Measurements from ENCODE around the gene PGAM5. TPM values are rescaled to one million over a fixed set of nuclear protein-coding genes. Genes with fewer than 3 reads are reported as not detected.

Gene PGAM5
- total and polyA plus RNA-seq, 2 of the 4 experiments (the other 2 are of a cell fraction): 25.2 to 37.8 TPM

- no peak for TF ChIP-seq RCOR1 (IDR thresholded peaks at IDR 0.05; ENCODE audit: insufficient replicate concordance, low read length)
- TF ChIP-seq ELK1 (IDR thresholded peaks at IDR 0.05; ENCODE audit: borderline replicate concordance, low read depth, low read length): no peak
- TF ChIP-seq POLR2A (IDR thresholded peaks at IDR 0.05; ENCODE audit: low read depth, low read length): no peak
- TF ChIP-seq MAFK (IDR thresholded peaks at IDR 0.05; ENCODE audit: low read depth, low read length): no peak
- TF ChIP-seq CTCF (conservative IDR thresholded peaks at IDR 0.05; ENCODE audit: low read depth, low read length): no peak
- no peak for TF ChIP-seq SMC3 (IDR thresholded peaks at IDR 0.05; ENCODE audit: low read depth, low read length)
- TF ChIP-seq MAZ (IDR thresholded peaks at IDR 0.05; ENCODE audit: borderline replicate concordance, low read depth, low read length): no peak
- no peak for TF ChIP-seq CEBPB (IDR thresholded peaks at IDR 0.05; ENCODE audit: low read depth, low read length)
- no peak for TF ChIP-seq CHD1 (IDR thresholded peaks at IDR 0.05; ENCODE audit: low read depth, low read length)
- TF ChIP-seq USF2 (IDR thresholded peaks at IDR 0.05; ENCODE audit: low read depth, low read length): no peak
- Histone ChIP-seq H3K4ac (ENCODE audit: low read depth, low read length) (no peak overlapping the region), H2BK120ac (ENCODE audit: low read depth, low read length) (no peak overlapping the region), H3K18ac (ENCODE audit: low read depth, low read length) (no peak overlapping the region), H4K91ac (ENCODE audit: insufficient read depth, low read depth, low read length) (no peak overlapping the region), H3K79me1 (ENCODE audit: low read depth in 1 of 2, low read length in 2 of 2) (peaks cover 18 to 29% of the 10 kb centered on the region in 2 experiments), H3K56ac (ENCODE audit: extremely low read depth, insufficient read depth, low read length) (no peak overlapping the region), H3K27ac (ENCODE audit: insufficient read depth, low read length) (no peak overlapping the region), H3K4me2 (ENCODE audit: low read depth, low read length) (no peak overlapping the region), H3K4me3 (ENCODE audit: insufficient read depth, low read depth, low read length) (no peak overlapping the region), H3K4me1 (ENCODE audit: control insufficient read depth, insufficient read depth, low read length) (no peaks in the 10 kb centered on the region), H2BK5ac (ENCODE audit: low read depth, low read length, poor library complexity, severe bottlenecking) (no peak overlapping the region), H2AFZ (replicated peaks; ENCODE audit: low read length, poor library complexity) (no peak overlapping the region), H3K23ac (ENCODE audit: low read depth, low read length) (no peak overlapping the region), H3K9me1 (ENCODE audit: insufficient read depth, low read length) (no peaks in the 10 kb centered on the region), H3K27me3 (ENCODE audit: control insufficient read depth, insufficient read depth, low read length) (no peaks in the 10 kb centered on the region), H3K9me3 (ENCODE audit: control insufficient read depth, insufficient read depth, low read length) (no peaks in the 10 kb centered on the region), H2BK15ac (ENCODE audit: low read depth, low read length) (no peak overlapping the region), H4K8ac (ENCODE audit: low read depth in 2 of 2, low read length in 2 of 2) (no peak overlapping the region), H3K14ac (replicated peaks; ENCODE audit: low read depth, low read length) (no peak overlapping the region), H3K36me3 (ENCODE audit: control insufficient read depth, insufficient read depth, low read length) (peaks cover 77% of the 10 kb centered on the region), H4K20me1 (ENCODE audit: insufficient read depth, low read length) (peaks cover 36% of the 10 kb centered on the region), H4K5ac (ENCODE audit: low read depth, low read length) (no peak overlapping the region), H2AK5ac (ENCODE audit: low read depth, low read length) (no peak overlapping the region), H2BK20ac (ENCODE audit: low read depth, low read length) (no peak overlapping the region), H2AK9ac (replicated peaks; ENCODE audit: low read depth, low read length, poor library complexity) (peak overlapping the region; percentile 65), H3K9ac (ENCODE audit: low read depth, low read length) (no peak overlapping the region)
- ChIA-PET CTCF (no interaction called here), POLR2A (ENCODE audit: unreplicated experiment) (no interaction called here)
- dilution Hi-C loops (cut with HindIII; ENCODE audit: low sequenced_read_pairs, unreplicated experiment): no loop called here
- DNase-seq (no peak), ATAC-seq (ENCODE audit: low read depth) (no peak)
- no TSS peak for BruUV-seq (replicated peaks)
- WGBS, 2 experiments (ENCODE audit: extremely low coverage in 2 of 2, insufficient read length in 1 of 2): 97% methylated on average over 11 of the region's 15 CpGs; no CpG with 5 or more reads in 1 of the 2 experiments
- in situ Hi-C loops (cut with MboI; ENCODE audit: low sequenced_read_pairs): no loop called here
- intact Hi-C loops (cut with micrococcal nuclease): no loop called here
Observed at GRCh38 chr12:132736913-132737312, 26.3 kb downstream of the PGAM5 start.
